ENCODE measurements around the gene ITGA1.
"Not testable (repeated sequence)": the region's sequence is repeated elsewhere in the genome, so short reads cannot be mapped to it uniquely, and the experiment has no call there.

Gene ITGA1

DNA sequence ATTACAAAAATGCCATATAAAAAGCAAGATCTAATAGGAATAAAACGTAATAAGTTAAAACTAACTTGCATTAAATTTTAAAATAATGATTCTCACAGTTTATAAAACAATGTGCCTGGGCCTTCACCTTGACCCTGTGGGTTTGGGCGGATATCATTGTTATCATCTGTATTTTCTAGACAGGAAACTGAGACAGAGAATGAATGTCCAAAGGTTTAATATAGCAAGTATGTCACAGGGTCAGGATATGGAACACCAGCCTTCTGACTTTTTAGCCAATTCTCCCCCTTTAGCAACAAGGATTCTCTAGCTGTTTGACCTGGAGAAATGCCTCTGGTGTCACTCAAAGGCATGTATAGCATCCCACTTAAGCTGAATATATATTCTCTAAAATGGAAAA lies 67.2 kb downstream of the ITGA1 start:
- Histone ChIP-seq H3K36me3 (ENCODE audit: insufficient read depth, low read depth, low read length) (no peaks in the 10 kb centered on the region), H3K4me1 (ENCODE audit: insufficient read depth, low read length) (no peaks in the 10 kb centered on the region), H3K27ac (ENCODE audit: low read length) (no peak overlapping the region), H3K9me3 (ENCODE audit: insufficient read depth, low read depth, low read length) (no peaks in the 10 kb centered on the region), H3K27me3 (ENCODE audit: insufficient read depth, low read length) (no peaks in the 10 kb centered on the region), H3K9ac (ENCODE audit: low read depth, low read length) (no peak overlapping the region), H3K4me3 (ENCODE audit: low read length) (no peak overlapping the region)

DNA sequence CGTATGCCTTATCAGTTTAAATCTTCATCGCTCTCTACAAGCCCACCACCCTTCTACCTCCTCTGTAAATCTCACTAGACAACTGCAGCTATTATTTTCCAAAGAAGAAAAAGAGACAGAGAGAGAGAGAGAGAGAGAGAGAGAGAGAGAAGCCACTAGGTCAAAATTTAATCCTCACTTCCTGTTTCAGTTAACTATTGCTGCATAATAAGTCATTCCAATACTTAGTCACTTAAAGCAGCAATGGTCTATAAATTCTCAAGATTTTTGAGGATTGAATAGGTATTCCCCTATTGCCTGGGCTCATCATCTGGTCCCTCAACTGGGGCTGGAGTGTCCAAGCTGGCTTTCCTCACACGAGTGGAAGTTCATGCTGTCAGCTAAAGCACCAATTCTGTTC lies 68.8 kb downstream of the ITGA1 start:
- H3K36me3 ChIP-seq (ENCODE audit: insufficient read depth, low read depth, low read length), result no peaks in the 10 kb centered on the region
- no peak overlapping the region for H3K9ac ChIP-seq (ENCODE audit: low read depth, low read length)
- H3K9me3 ChIP-seq (ENCODE audit: insufficient read depth, low read depth, low read length), result no peaks in the 10 kb centered on the region
- H3K4me1 ChIP-seq (ENCODE audit: insufficient read depth, low read length), result no peaks in the 10 kb centered on the region
- no peak overlapping the region for H3K4me3 ChIP-seq (ENCODE audit: low read length)
- no peaks in the 10 kb centered on the region for H3K27me3 ChIP-seq (ENCODE audit: insufficient read depth, low read length)
- H3K27ac ChIP-seq (ENCODE audit: low read length), result no peak overlapping the region

DNA sequence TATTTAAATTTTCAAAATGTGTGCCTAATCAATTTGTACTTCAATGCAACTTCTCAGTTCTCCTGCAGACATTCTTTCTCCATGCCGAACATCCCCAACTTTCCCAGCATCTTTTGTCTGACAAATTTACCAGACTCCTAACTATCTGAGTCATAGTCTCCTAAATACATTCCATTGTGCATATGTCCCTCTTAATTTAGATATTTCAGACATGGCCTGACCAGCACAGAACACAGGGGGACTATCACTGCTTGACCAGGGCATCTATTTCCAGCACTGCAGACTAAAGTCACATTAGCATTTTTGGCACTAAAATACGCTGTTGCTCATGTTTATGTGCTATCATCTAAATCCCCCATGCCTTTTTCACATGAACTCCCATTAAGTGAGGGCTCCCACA lies 71.9 kb downstream of the ITGA1 start:
- H3K4me3 ChIP-seq (ENCODE audit: low read length), result no peak overlapping the region
- no peaks in the 10 kb centered on the region for H3K9me3 ChIP-seq (ENCODE audit: insufficient read depth, low read depth, low read length)
- no peak overlapping the region for H3K9ac ChIP-seq (ENCODE audit: low read depth, low read length)
- no peak overlapping the region for H3K27ac ChIP-seq (ENCODE audit: low read length)
- no peaks in the 10 kb centered on the region for H3K36me3 ChIP-seq (ENCODE audit: insufficient read depth, low read depth, low read length)
- H3K4me1 ChIP-seq (ENCODE audit: insufficient read depth, low read length), result no peaks in the 10 kb centered on the region
- no peaks in the 10 kb centered on the region for H3K27me3 ChIP-seq (ENCODE audit: insufficient read depth, low read length)

DNA sequence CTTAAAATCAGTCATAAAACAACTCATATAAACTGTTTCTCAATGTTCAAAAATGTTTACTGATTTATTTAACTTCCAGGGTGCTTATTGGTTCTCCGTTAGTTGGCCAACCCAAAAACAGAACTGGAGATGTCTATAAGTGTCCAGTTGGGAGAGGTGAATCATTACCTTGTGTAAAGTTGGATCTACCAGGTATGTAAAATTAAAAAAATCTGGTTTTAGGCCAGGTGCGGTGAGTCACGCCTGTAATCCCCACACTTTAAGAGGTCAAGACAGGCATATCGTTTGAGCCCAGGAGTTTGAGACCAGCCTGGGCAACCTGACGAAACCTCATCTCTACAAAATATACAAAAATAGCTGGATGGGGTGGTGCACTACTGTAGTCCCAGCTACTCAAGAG lies 73.7 kb downstream of the ITGA1 start:
- Histone ChIP-seq H3K36me3 (ENCODE audit: insufficient read depth, low read depth, low read length) (no peaks in the 10 kb centered on the region), H3K4me3 (ENCODE audit: low read length) (no peak overlapping the region), H3K9ac (ENCODE audit: low read depth, low read length) (no peak overlapping the region), H3K27me3 (ENCODE audit: insufficient read depth, low read length) (no peaks in the 10 kb centered on the region), H3K27ac (ENCODE audit: low read length) (no peak overlapping the region), H3K9me3 (ENCODE audit: insufficient read depth, low read depth, low read length) (no peaks in the 10 kb centered on the region), H3K4me1 (ENCODE audit: insufficient read depth, low read length) (no peaks in the 10 kb centered on the region)

DNA sequence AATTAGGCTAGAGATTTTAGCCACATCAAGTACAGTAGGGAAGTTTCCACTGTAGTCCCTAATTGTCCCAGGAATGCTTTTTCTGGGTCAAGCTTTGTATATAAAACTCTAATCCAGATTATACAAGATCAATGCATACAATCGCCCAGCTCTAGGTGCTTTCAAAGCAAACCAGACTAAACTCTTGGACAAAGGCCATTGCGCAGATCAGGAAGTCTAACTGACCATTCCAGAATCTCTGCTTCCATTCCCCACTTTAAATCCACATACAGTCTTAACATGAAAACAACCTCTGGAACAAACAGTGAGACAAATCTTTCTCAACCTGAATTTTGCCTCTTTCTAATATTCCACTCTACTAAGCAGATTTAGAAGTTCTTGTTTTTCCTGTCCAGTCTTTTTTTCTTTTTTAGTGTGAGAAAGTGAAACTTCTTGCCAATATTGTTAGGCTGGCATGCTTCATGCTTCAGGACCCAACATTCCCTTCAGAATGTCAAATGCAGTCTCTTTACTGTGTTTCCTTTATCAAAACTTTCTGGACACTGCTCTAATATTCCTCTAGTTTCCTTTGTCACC lies 76.1 kb downstream of the ITGA1 start:
- no peak overlapping the region for H3K4me3 ChIP-seq (ENCODE audit: low read length)
- H3K9me3 ChIP-seq (ENCODE audit: insufficient read depth, low read depth, low read length), result no peaks in the 10 kb centered on the region
- H3K36me3 ChIP-seq (ENCODE audit: insufficient read depth, low read depth, low read length), result no peaks in the 10 kb centered on the region
- no peaks in the 10 kb centered on the region for H3K4me1 ChIP-seq (ENCODE audit: insufficient read depth, low read length)
- H3K9ac ChIP-seq (ENCODE audit: low read depth, low read length), result no peak overlapping the region
- H3K27ac ChIP-seq (ENCODE audit: low read length), result no peak overlapping the region
- H3K27me3 ChIP-seq (ENCODE audit: insufficient read depth, low read length), result no peaks in the 10 kb centered on the region

DNA sequence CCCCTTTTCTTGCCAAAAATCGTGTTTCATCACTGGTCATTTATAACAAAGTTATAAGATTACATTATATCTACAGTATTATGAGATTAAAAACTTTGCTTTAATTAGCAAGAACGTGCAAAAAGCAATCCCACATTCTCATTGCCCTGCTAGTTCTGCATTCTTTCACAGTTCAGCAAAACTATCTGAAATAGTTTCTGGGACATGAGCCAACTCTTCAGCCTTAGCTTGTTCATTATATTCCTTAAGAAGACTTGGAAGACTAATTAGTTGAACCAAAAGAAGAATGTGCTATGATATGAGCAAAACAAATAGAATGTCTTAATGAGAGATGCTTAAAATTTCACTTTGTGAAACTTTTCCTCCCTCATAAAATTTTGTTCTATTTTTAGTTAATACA lies 76.7 kb downstream of the ITGA1 start:
- H3K9me3 ChIP-seq (ENCODE audit: insufficient read depth, low read depth, low read length), result no peaks in the 10 kb centered on the region
- H3K4me3 ChIP-seq (ENCODE audit: low read length), result no peak overlapping the region
- H3K36me3 ChIP-seq (ENCODE audit: insufficient read depth, low read depth, low read length), result no peaks in the 10 kb centered on the region
- no peaks in the 10 kb centered on the region for H3K4me1 ChIP-seq (ENCODE audit: insufficient read depth, low read length)
- no peaks in the 10 kb centered on the region for H3K27me3 ChIP-seq (ENCODE audit: insufficient read depth, low read length)
- H3K27ac ChIP-seq (ENCODE audit: low read length), result no peak overlapping the region
- no peak overlapping the region for H3K9ac ChIP-seq (ENCODE audit: low read depth, low read length)

DNA sequence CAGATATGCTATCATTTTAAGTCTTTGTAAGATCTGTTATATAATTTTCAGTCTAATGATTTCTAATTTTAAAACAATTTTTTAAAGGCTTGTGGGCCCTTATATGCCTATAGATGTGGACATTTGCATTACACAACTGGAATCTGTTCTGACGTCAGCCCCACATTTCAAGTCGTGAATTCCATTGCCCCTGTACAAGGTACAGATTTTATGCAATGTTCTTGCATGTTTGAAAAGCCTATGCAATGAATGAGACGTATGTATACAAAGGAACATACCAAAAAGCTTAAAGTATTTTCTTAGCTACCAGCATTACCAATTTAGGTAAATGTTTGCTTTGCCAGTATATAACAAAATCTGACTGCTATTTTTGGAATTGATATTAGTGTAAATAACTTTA lies 77.2 kb downstream of the ITGA1 start:
- Histone ChIP-seq H3K9ac (ENCODE audit: low read depth, low read length) (no peak overlapping the region), H3K4me3 (ENCODE audit: low read length) (no peak overlapping the region), H3K9me3 (ENCODE audit: insufficient read depth, low read depth, low read length) (no peaks in the 10 kb centered on the region), H3K4me1 (ENCODE audit: insufficient read depth, low read length) (no peaks in the 10 kb centered on the region), H3K36me3 (ENCODE audit: insufficient read depth, low read depth, low read length) (no peaks in the 10 kb centered on the region), H3K27ac (ENCODE audit: low read length) (no peak overlapping the region), H3K27me3 (ENCODE audit: insufficient read depth, low read length) (no peaks in the 10 kb centered on the region)

DNA sequence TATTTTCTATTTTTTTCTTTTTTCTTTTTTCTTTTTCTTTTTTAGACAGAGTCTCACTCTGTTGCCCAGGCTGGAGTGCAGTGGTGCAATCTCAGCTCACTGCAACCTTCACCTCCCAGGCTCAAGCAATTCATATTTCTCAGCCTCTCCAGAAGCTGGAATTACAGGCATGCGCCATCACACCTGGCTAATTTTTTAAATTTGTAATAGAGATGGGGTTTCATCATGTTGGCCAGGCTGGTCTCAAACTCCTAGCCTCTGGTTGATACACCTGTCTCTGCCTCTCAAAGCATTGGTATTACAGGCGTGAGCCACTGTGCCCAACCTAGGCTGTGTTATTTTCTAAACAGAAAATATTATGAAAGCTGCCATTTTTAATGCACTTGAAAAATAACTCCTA lies 78.3 kb downstream of the ITGA1 start:
- H3K9ac ChIP-seq (ENCODE audit: low read depth, low read length); H3K9me3 ChIP-seq (ENCODE audit: insufficient read depth, low read depth, low read length); H3K27me3 ChIP-seq (ENCODE audit: insufficient read depth, low read length); H3K4me3 ChIP-seq (ENCODE audit: low read length); H3K4me1 ChIP-seq (ENCODE audit: insufficient read depth, low read length); H3K36me3 ChIP-seq (ENCODE audit: insufficient read depth, low read depth, low read length); H3K27ac ChIP-seq (ENCODE audit: low read length): not testable (repeated sequence)

DNA sequence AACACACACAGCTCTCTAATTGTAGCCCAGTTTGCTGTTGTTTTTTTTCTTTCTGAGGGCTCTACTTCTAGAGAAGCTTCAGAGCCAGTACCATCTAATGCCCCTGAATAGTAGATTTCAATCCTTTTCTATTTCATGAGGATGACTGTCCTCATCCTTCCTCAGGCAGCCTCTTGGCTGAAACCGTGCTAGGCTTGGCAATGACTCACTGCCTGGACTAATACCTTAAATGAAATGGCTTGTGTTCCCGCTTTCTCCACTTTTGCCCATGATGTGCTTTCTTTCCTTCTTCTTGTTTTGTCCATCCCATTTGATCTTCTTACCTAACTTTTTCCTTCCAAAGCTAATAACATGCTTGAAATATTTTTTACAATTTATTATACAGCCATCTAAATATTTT lies 80.1 kb downstream of the ITGA1 start:
- no peak overlapping the region for H3K9ac ChIP-seq (ENCODE audit: low read depth, low read length)
- no peaks in the 10 kb centered on the region for H3K4me1 ChIP-seq (ENCODE audit: insufficient read depth, low read length)
- no peak overlapping the region for H3K4me3 ChIP-seq (ENCODE audit: low read length)
- no peak overlapping the region for H3K27ac ChIP-seq (ENCODE audit: low read length)
- H3K36me3 ChIP-seq (ENCODE audit: insufficient read depth, low read depth, low read length), result no peaks in the 10 kb centered on the region
- no peaks in the 10 kb centered on the region for H3K9me3 ChIP-seq (ENCODE audit: insufficient read depth, low read depth, low read length)
- no peaks in the 10 kb centered on the region for H3K27me3 ChIP-seq (ENCODE audit: insufficient read depth, low read length)

DNA sequence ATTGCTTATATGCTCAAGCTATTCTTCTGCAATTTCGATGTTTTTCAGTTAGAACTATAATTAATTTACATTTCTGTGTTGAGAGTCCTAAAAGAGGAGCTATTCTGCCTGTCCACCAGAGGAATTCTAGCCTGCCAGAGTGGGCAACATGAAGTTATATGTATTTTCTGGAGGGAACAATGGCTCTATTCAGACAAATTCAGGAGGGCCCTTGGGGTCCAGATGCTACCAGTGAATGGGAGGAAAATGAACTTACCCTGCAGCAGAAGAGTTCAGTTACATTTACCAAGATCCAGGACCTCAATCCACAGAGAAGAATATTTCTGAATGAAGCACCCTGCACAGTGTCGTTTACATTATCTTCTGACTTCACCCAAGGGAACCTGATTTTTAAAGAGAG lies 80.7 kb downstream of the ITGA1 start:
- no peak overlapping the region for H3K9ac ChIP-seq (ENCODE audit: low read depth, low read length)
- no peaks in the 10 kb centered on the region for H3K4me1 ChIP-seq (ENCODE audit: insufficient read depth, low read length)
- no peaks in the 10 kb centered on the region for H3K9me3 ChIP-seq (ENCODE audit: insufficient read depth, low read depth, low read length)
- no peak overlapping the region for H3K4me3 ChIP-seq (ENCODE audit: low read length)
- H3K27ac ChIP-seq (ENCODE audit: low read length), result no peak overlapping the region
- H3K27me3 ChIP-seq (ENCODE audit: insufficient read depth, low read length), result no peaks in the 10 kb centered on the region
- H3K36me3 ChIP-seq (ENCODE audit: insufficient read depth, low read depth, low read length), result no peaks in the 10 kb centered on the region

DNA sequence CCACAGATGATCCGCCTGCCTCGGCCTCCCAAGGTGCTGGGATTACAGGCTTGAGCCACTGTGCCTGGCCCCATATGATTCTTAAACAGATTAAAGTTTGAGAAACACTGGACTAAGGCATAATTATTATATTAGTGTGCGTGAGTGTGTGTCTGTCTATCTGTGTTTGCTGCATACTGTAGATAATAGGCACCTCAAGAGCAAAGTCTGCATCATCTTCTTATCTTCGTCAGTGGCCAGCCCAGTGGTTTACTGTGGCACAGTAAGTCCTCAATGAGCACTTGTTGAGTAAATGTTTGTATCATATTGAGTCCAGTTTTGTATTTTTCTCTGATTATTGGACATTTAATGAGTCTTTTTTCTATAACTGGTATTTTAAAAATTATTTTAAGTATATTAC lies 81.7 kb downstream of the ITGA1 start:
- Histone ChIP-seq H3K27me3 (ENCODE audit: insufficient read depth, low read length) (no peaks in the 10 kb centered on the region), H3K27ac (ENCODE audit: low read length) (no peak overlapping the region)

DNA sequence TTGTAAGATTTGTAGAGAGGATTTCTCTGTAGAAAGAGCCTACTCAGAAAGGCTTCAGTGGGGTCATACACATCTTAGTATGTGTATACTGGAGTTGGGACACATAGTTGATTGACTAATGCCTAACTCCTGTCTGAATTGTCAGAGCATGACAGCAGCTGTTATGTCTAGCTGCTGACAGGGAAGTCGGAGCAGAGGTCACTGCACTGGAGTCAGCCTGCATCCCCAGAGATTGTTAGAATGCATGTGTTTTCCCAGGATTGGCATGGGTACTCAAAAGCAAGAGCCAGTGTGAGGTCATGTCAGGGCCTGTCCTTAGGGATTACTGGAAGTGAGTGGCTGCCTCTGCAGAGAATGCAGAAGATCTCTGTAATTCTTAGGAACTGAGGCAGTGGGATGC lies 82.7 kb downstream of the ITGA1 start:
- Histone ChIP-seq H3K4me1 (ENCODE audit: insufficient read depth, low read length) (no peaks in the 10 kb centered on the region), H3K27ac (ENCODE audit: low read length) (no peak overlapping the region), H3K9me3 (ENCODE audit: insufficient read depth, low read depth, low read length) (no peaks in the 10 kb centered on the region), H3K4me3 (ENCODE audit: low read length) (no peak overlapping the region), H3K9ac (ENCODE audit: low read depth, low read length) (no peak overlapping the region), H3K36me3 (ENCODE audit: insufficient read depth, low read depth, low read length) (no peaks in the 10 kb centered on the region), H3K27me3 (ENCODE audit: insufficient read depth, low read length) (no peaks in the 10 kb centered on the region)

More for the DNA sequence above, 81.7 kb downstream of the ITGA1 start:
- Histone ChIP-seq H3K9ac (ENCODE audit: low read depth, low read length) (no peak overlapping the region), H3K36me3 (ENCODE audit: insufficient read depth, low read depth, low read length) (no peaks in the 10 kb centered on the region), H3K9me3 (ENCODE audit: insufficient read depth, low read depth, low read length) (no peaks in the 10 kb centered on the region), H3K4me3 (ENCODE audit: low read length) (no peak overlapping the region), H3K4me1 (ENCODE audit: insufficient read depth, low read length) (no peaks in the 10 kb centered on the region)

DNA sequence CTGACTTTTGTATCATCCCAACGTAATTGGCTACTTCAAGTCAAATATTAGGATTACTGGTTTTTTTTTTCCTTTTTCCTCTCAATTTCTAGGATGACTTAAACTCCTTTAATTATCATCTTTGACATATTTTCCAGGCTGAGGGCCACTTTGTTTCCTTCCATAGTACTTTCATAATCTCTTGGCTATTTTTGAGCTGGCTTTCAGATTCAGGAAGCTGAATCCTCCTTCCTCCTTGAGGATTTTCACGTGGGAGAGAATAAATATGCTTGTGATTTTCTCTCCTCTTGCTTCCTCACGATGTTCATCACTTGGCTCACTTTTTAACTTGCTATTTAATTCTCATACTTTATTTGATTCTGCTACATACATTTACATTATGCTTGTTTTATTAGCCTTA lies 88.1 kb downstream of the ITGA1 start:
- Histone ChIP-seq H3K9me3 (ENCODE audit: insufficient read depth, low read depth, low read length) (no peaks in the 10 kb centered on the region), H3K27ac (ENCODE audit: low read length) (no peak overlapping the region), H3K9ac (ENCODE audit: low read depth, low read length) (no peak overlapping the region)

More for the DNA sequence above, 88.1 kb downstream of the ITGA1 start:
- Histone ChIP-seq H3K36me3 (ENCODE audit: insufficient read depth, low read depth, low read length) (no peaks in the 10 kb centered on the region), H3K4me3 (ENCODE audit: low read length) (no peak overlapping the region), H3K27me3 (ENCODE audit: insufficient read depth, low read length) (no peaks in the 10 kb centered on the region), H3K4me1 (ENCODE audit: insufficient read depth, low read length) (no peaks in the 10 kb centered on the region)

All from iPS-20b (cell line).